IMR-90 (cell line): ENCODE results near the gene CACNB3. TPM values are rescaled to one million over a fixed set of nuclear protein-coding genes. Genes with fewer than 3 reads are reported as not detected.

ENCODE experiments used
- ATAC-seq: fragments of 200-7000 bp; cut with Tn5 transposase; 2 replicates; pipeline ENCODE4 v1.9.1; 2020; ENCODE audit warnings: low read depth, mild to moderate bottlenecking, moderate library complexity
- BruUV-seq: library from RNA; stranded (reverse); fragments of 400-500 nt; replicated peaks from 2 replicates; lab custom pipeline; 2021; lab: Mats Ljungman, UMichigan
- CTCF ChIA-PET: fragments of 300-600 bp; formaldehyde crosslinking; extraction: SDS; loops from one replicate; lab custom pipeline; 2021; ENCODE audit warnings: antibody characterized with exemption; lab: Yijun Ruan, JAX
- POLR2A ChIA-PET: fragments of 300-600 bp; sonication (Branson Sonifier 250); formaldehyde crosslinking; loops from one replicate; lab custom pipeline; 2022; ENCODE audit warnings: antibody characterized with exemption; ENCODE audit not compliant: unreplicated experiment; lab: Charles Lee
- DNase-seq: peaks from one replicate; pipeline ENCODE4 v3.0.0; 2013
- H2AFZ ChIP-seq: replicated peaks from 2 replicates; pipeline ENCODE3; 2013; ENCODE audit warnings: low read length, mild to moderate bottlenecking; ENCODE audit not compliant: poor library complexity
- H2AK5ac ChIP-seq: 2 replicates; pipeline ENCODE4 v1.6.1; 2013; ENCODE audit warnings: low read depth, low read length, inconsistent platforms
- H2AK9ac ChIP-seq: replicated peaks from 2 replicates; pipeline ENCODE3; 2013; ENCODE audit warnings: mild to moderate bottlenecking, low read depth, low read length, moderate library complexity; ENCODE audit not compliant: poor library complexity
- H2BK120ac ChIP-seq: 2 replicates; pipeline ENCODE4 v1.6.1; 2013; ENCODE audit warnings: low read depth, low read length, inconsistent platforms
- H2BK15ac ChIP-seq: 3 replicates; pipeline ENCODE4 v1.6.1; 2013; ENCODE audit warnings: low read depth, low read length, inconsistent platforms
- H2BK20ac ChIP-seq: 2 replicates; pipeline ENCODE4 v1.6.1; 2013; ENCODE audit warnings: low read depth, mild to moderate bottlenecking, inconsistent platforms, low read length, moderate library complexity
- H2BK5ac ChIP-seq: 2 replicates; pipeline ENCODE4 v1.6.1; 2013; ENCODE audit warnings: mild to moderate bottlenecking, low read depth, low read length, inconsistent platforms; ENCODE audit not compliant: poor library complexity, severe bottlenecking
- H3K14ac ChIP-seq: replicated peaks from 2 replicates; pipeline ENCODE4 v1.6.1; 2013; ENCODE audit warnings: low read depth, low read length, inconsistent platforms
- H3K18ac ChIP-seq: 2 replicates; pipeline ENCODE4 v1.6.1; 2013; ENCODE audit warnings: low read depth, low read length, control low read depth
- H3K23ac ChIP-seq: 2 replicates; pipeline ENCODE4 v1.6.1; 2013; ENCODE audit warnings: low read depth, low read length, inconsistent platforms
- H3K27ac ChIP-seq: 2 replicates; pipeline ENCODE4 v1.5.1; 2013; ENCODE audit warnings: mild to moderate bottlenecking, control low read depth, low read length; ENCODE audit not compliant: insufficient read depth
- H3K27me3 ChIP-seq: 2 replicates; pipeline ENCODE4 v1.6.1; 2013; ENCODE audit warnings: low read length; ENCODE audit not compliant: control insufficient read depth, insufficient read depth
- H3K36me3 ChIP-seq: 2 replicates; pipeline ENCODE4 v1.6.1; 2013; ENCODE audit warnings: low read length, mixed read lengths; ENCODE audit not compliant: control insufficient read depth, insufficient read depth
- H3K4ac ChIP-seq: 2 replicates; pipeline ENCODE4 v1.6.1; 2013; ENCODE audit warnings: low read depth, low read length, inconsistent platforms
- H3K4me1 ChIP-seq: 2 replicates; pipeline ENCODE4 v1.6.1; 2013; ENCODE audit warnings: low read length, mixed read lengths; ENCODE audit not compliant: control insufficient read depth, insufficient read depth
- H3K4me2 ChIP-seq: 2 replicates; pipeline ENCODE4 v1.6.1; 2013; ENCODE audit warnings: low read depth, mild to moderate bottlenecking, control low read depth, low read length, moderate library complexity
- H3K4me3 ChIP-seq: 2 replicates; pipeline ENCODE4 v1.5.1; 2013; ENCODE audit warnings: low read depth, mild to moderate bottlenecking, control low read depth, low read length, moderate library complexity; ENCODE audit not compliant: insufficient read depth
- H3K56ac ChIP-seq: 2 replicates; pipeline ENCODE4 v1.6.1; 2013; ENCODE audit warnings: low read length, inconsistent platforms; ENCODE audit not compliant: insufficient read depth; ENCODE audit errors: extremely low read depth
- H3K79me1 ChIP-seq, 2 experiments: 2 replicates each; pipeline ENCODE4 v1.6.1; 2013; ENCODE audit warnings: low read length in 2 of 2, inconsistent platforms in 1 of 2, low read depth in 1 of 2
- H3K9ac ChIP-seq: 2 replicates; pipeline ENCODE4 v1.6.1; 2013; ENCODE audit warnings: low read depth, low read length, control low read depth
- H3K9me1 ChIP-seq: 2 replicates; pipeline ENCODE4 v1.6.1; 2013; ENCODE audit warnings: low read length, inconsistent platforms; ENCODE audit not compliant: insufficient read depth
- H3K9me3 ChIP-seq: 2 replicates; pipeline ENCODE4 v1.6.1; 2013; ENCODE audit warnings: low read length; ENCODE audit not compliant: control insufficient read depth, insufficient read depth
- H4K20me1 ChIP-seq: 2 replicates; pipeline ENCODE4 v1.6.1; 2013; ENCODE audit warnings: low read length, inconsistent platforms; ENCODE audit not compliant: insufficient read depth
- H4K5ac ChIP-seq: 2 replicates; pipeline ENCODE4 v1.6.1; 2013; ENCODE audit warnings: mild to moderate bottlenecking, low read depth, low read length, control low read depth
- H4K8ac ChIP-seq, 2 experiments: 2 replicates each; pipeline ENCODE4 v1.6.1; 2013; ENCODE audit warnings: low read depth in 2 of 2, low read length in 2 of 2, control low read depth in 1 of 2, inconsistent platforms in 1 of 2
- H4K91ac ChIP-seq: 2 replicates; pipeline ENCODE4 v1.6.1; 2013; ENCODE audit warnings: low read depth, low read length, inconsistent platforms; ENCODE audit not compliant: insufficient read depth
- BHLHE40 ChIP-seq: fragments of 150-350 bp; IDR thresholded peaks from 2 replicates; pipeline ENCODE4 v1.6.1; 2016; ENCODE audit warnings: mild to moderate bottlenecking, low read depth, low read length
- FOS ChIP-seq: fragments of 150-350 bp; IDR thresholded peaks from 2 replicates; pipeline ENCODE4 v1.6.1; 2016; ENCODE audit warnings: low read depth, low read length
- MAFK ChIP-seq: IDR thresholded peaks from 2 replicates; pipeline ENCODE4 v1.6.1; 2012; ENCODE audit warnings: low read depth, low read length, improper control_type of control experiment
- MAZ ChIP-seq: IDR thresholded peaks from 2 replicates; pipeline ENCODE4 v1.6.1; 2012; ENCODE audit warnings: low read depth, mild to moderate bottlenecking, low read length, improper control_type of control experiment, moderate library complexity, borderline replicate concordance
- MXI1 ChIP-seq: IDR thresholded peaks from 2 replicates; pipeline ENCODE4 v1.6.1; 2012; ENCODE audit warnings: low read depth, mild to moderate bottlenecking, low read length, moderate library complexity, borderline replicate concordance
- NFE2L2 ChIP-seq: fragments of 150-350 bp; IDR thresholded peaks from 2 replicates; pipeline ENCODE4 v1.6.1; 2016; ENCODE audit warnings: low read depth, mild to moderate bottlenecking, low read length
- POLR2A ChIP-seq: IDR thresholded peaks from 2 replicates; pipeline ENCODE4 v1.6.1; 2012; ENCODE audit warnings: mild to moderate bottlenecking, low read depth, low read length
- RAD21 ChIP-seq: IDR thresholded peaks from 2 replicates; pipeline ENCODE4 v1.6.1; 2012; ENCODE audit warnings: low read length, improper control_type of control experiment
- RCOR1 ChIP-seq: IDR thresholded peaks from 2 replicates; pipeline ENCODE4 v1.6.1; 2012; ENCODE audit warnings: mild to moderate bottlenecking, low read length, improper control_type of control experiment; ENCODE audit not compliant: insufficient replicate concordance
- RFX5 ChIP-seq: IDR thresholded peaks from 2 replicates; pipeline ENCODE4 v1.8.0; 2012; ENCODE audit warnings: low read depth, mild to moderate bottlenecking, low read length, moderate library complexity
- SMC3 ChIP-seq: fragments of 150-350 bp; IDR thresholded peaks from 2 replicates; pipeline ENCODE4 v1.6.1; 2016; ENCODE audit warnings: low read depth, mild to moderate bottlenecking, antibody characterized with exemption, low read length, moderate library complexity
- USF2 ChIP-seq: fragments of 150-350 bp; IDR thresholded peaks from 2 replicates; pipeline ENCODE4 v1.6.1; 2017; ENCODE audit warnings: mild to moderate bottlenecking, antibody characterized with exemption, low read length, low read depth
- WGBS, 2 experiments: methylation state at CpG; one replicate each; pipeline versions ENCODE4 v1.1.5 to v1.1.7; 2013; ENCODE audit warnings: missing lambda C conversion rate in 2 of 2; ENCODE audit not compliant: insufficient read length in 1 of 2; ENCODE audit errors: extremely low coverage in 2 of 2; 5-methylcytosine and 5-hydroxymethylcytosine counted together
- dilution Hi-C: fragments of 300-500 bp; cut with HindIII; formaldehyde crosslinking; loops from one replicate; pipeline ENCODE4 v1.14.3; 2018; ENCODE audit warnings: low sequenced_read_pairs; ENCODE audit not compliant: unreplicated experiment
- in situ Hi-C: fragments of 300-500 bp; cut with MboI; formaldehyde crosslinking; loops from 3 replicates; pipeline ENCODE4 v1.14.3; 2019; ENCODE audit warnings: low sequenced_read_pairs, inconsistent platforms, mixed read lengths
- intact Hi-C: fragments of 100-400 bp; cut with micrococcal nuclease; formaldehyde crosslinking; loops from 2 replicates; pipeline ENCODE4 v1.10.0; 2022
- polyA plus RNA-seq, 3 experiments: library from polyadenylated mRNA; depleted of rRNA; stranded (reverse); fragments of >200 nt; gene quantifications; 2 replicates each; pipeline ENCODE4 v1.2.3, GENCODE V29; 2012; ENCODE audit warnings: low replicate concordance in 1 of 3
- total RNA-seq: library from RNA; depleted of rRNA; stranded (reverse); fragments of >200 nt; gene quantifications from 2 replicates; pipeline ENCODE4 v1.2.3, GENCODE V29; 2012
- TF ChIP-seq, protein P1 (sequence below): conservative IDR thresholded peaks from 2 replicates; pipeline ENCODE4 v1.5.1; 2012; ENCODE audit warnings: mild to moderate bottlenecking, low read depth, low read length, improper control_type of control experiment

CACNB3 gene
- total and polyA plus RNA-seq, 2 of the 4 experiments (the other 2 are of a cell fraction) = 18.1 to 45.1 TPM

GRCh38 chr12:48795550-48796455 is 22.5 kb upstream of the CACNB3 start:
- in situ Hi-C loops = loop anchor here (5.0 to 25.0 kb wide), 2 partner anchors 44 to 259 kb away; partner anchors contain the start of gene OR8S1
- Histone ChIP-seq H3K79me1 (no peaks in the 10 kb centered on the region), H4K20me1 (no peaks in the 10 kb centered on the region), H3K9me3 (no peaks in the 10 kb centered on the region), H3K4me3 (no peak overlapping the region), H3K56ac (no peak overlapping the region), H3K9ac (no peak overlapping the region), H2BK15ac (no peak overlapping the region), H4K5ac (no peak overlapping the region), H2AK9ac (no peak overlapping the region), H3K4me1 (no peaks in the 10 kb centered on the region), H2BK20ac (peak overlapping the region; percentile 7; the same call in 1 of the 2 replicates), H4K8ac (peak overlapping the region in 1 of 2 experiments; percentile 78; a peak in 2 of 4 replicates), H2BK5ac (no peak overlapping the region), H2AFZ (peak overlapping the region; percentile 89), H3K36me3 (no peaks in the 10 kb centered on the region), H3K4ac (peak overlapping the region; percentile 51; the same call in 1 of the 2 replicates), H2AK5ac (peak overlapping the region; percentile 39; the same call in 1 of the 2 replicates), H3K27ac (no peak overlapping the region), H3K27me3 (no peaks in the 10 kb centered on the region), H2BK120ac (no peak overlapping the region), H4K91ac (no peak overlapping the region), H3K9me1 (0 out of 2 replicates have a peak, but pooled peaks cover 5% of the 10 kb centered on the region), H3K18ac (no peak overlapping the region), H3K14ac (no peak overlapping the region), H3K23ac (no peak overlapping the region), H3K4me2 (no peak overlapping the region)
- TF ChIP-seq RFX5 (no peak), USF2 (no peak), RCOR1 (no peak), POLR2A (peak; percentile 35; the same call in 1 of the 2 replicates), SMC3 (peak; percentile 93), MXI1 (no peak), BHLHE40 (no peak), RAD21 (peak; percentile 94), MAFK (no peak), NFE2L2 (no peak), MAZ (no peak; the same call in 1 of the 2 replicates), FOS (no peak)
- TF ChIP-seq, protein P1, sequence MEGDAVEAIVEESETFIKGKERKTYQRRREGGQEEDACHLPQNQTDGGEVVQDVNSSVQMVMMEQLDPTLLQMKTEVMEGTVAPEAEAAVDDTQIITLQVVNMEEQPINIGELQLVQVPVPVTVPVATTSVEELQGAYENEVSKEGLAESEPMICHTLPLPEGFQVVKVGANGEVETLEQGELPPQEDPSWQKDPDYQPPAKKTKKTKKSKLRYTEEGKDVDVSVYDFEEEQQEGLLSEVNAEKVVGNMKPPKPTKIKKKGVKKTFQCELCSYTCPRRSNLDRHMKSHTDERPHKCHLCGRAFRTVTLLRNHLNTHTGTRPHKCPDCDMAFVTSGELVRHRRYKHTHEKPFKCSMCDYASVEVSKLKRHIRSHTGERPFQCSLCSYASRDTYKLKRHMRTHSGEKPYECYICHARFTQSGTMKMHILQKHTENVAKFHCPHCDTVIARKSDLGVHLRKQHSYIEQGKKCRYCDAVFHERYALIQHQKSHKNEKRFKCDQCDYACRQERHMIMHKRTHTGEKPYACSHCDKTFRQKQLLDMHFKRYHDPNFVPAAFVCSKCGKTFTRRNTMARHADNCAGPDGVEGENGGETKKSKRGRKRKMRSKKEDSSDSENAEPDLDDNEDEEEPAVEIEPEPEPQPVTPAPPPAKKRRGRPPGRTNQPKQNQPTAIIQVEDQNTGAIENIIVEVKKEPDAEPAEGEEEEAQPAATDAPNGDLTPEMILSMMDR = peak; percentile 97
- dilution Hi-C loops = no loop called here
- ATAC-seq = peak; percentile 97
- no TSS peak for BruUV-seq
- POLR2A ChIA-PET = interaction anchor here (0.5 kb wide), 1 partner anchor 56 kb away, joined by 3 read pairs; the partner anchor contains the start of gene DDX23
- CTCF ChIA-PET = interaction anchor here (0.5 to 2.3 kb wide), 11 partner anchors 12 to 644 kb away, joined by 3 to 11 read pairs (median 4); no protein-coding TSS in a partner anchor
- 20% methylated on average over 1 of the region's 12 CpGs; no CpG with 5 or more reads in 1 of the 2 experiments for WGBS, 2 experiments
- DNase-seq = peak; percentile 75
- intact Hi-C loops = loop anchor here (1.0 to 5.0 kb wide), 4 partner anchors 15 to 179 kb away; partner anchors contain the start of gene KANSL2
